IPS-18c (cell line): ENCODE results near the gene STX1B.
A peak's percentile ranks its signal among the peaks of the same experiment; 100 is the strongest.
"Not testable (repeated sequence)": the region's sequence is repeated elsewhere in the genome, so short reads cannot be mapped to it uniquely, and the experiment has no call there.

ENCODE experiments used
- H3K4me3 ChIP-seq: 2 replicates; pipeline ENCODE4 v1.7.0; 2013; ENCODE audit warnings: low read depth, mild to moderate bottlenecking, low read length, moderate library complexity; ENCODE audit not compliant: insufficient read depth
- H3K9me3 ChIP-seq: one replicate; pipeline ENCODE4 v1.6.1; 2013; ENCODE audit warnings: mild to moderate bottlenecking, low read length, moderate library complexity; ENCODE audit not compliant: control insufficient read depth, insufficient read depth

The STX1B gene

DNA sequence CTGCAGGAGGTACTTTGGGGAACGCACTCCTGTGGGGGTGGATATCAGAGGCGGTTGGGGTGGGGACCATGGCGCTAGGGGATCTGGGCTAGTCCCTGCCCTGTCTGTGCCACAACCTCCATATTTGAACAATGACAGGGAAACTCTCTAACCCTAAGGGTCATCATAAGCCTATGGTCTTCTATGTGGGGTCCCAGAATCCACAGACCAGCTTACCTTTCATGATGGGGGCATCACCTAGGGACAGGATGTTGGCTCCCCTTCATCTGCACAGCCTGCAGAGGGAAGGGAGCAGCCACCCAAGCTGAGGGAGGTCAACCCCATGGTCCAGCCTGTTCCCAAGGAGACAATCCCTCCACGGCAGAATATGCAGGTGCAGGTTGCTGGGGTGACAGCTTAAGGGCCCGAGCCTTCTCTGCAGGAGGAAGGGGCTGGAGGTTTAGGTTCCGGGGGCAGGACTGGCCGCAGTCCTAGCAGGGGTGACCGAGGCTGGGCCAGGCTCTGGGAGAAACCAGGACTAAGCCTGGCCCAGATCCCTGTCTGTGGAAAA, 59.8 kb downstream of the STX1B start:
- Histone ChIP-seq H3K9me3 (no peaks in the 10 kb centered on the region), H3K4me3 (no peak overlapping the region; the same call in 1 of the 2 replicates)

DNA sequence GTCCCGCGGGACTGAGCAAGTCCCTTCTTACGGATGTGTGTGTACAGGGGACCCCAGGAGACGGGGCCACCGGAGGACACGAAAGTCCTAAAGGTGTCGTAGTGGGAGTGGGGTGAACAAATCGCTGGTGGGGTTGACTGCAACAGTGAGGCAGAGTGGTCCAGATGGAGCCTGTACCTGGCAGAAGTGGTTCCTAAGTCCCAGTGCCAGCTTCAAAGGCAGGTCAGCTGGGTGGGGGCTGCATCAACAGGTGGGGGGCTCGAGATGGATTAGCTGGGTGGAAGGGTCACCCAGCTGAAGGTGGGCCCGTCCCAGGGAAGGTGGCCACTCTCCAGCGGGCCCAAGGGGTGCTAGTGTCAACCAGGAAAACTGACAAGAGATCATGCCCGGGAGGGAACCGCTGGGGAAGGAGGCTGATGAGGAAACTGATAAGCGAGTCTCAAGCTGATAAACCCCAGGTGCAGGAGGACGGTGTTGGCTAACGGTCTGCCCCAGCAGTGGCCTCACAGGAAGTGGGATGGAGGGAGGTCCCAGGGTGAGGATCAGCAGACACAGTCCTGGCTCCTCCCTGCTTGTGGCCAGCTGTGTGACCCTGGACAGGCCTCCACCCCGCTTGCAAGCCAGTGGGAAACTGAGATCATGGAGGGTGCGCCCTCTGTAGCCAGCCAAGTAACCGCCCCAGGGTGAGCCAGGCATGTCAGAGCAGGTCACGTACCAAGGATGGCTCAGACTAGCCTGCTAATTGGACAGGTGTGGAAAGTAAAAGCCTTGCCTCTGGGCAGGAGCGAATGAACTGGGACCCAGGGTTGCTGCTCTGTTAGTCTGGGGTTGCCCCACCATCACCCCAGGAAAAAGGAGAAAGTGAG, 60.6 kb downstream of the STX1B start:
- Histone ChIP-seq H3K4me3 (peak overlapping the region; percentile 78), H3K9me3 (no peaks in the 10 kb centered on the region)

DNA sequence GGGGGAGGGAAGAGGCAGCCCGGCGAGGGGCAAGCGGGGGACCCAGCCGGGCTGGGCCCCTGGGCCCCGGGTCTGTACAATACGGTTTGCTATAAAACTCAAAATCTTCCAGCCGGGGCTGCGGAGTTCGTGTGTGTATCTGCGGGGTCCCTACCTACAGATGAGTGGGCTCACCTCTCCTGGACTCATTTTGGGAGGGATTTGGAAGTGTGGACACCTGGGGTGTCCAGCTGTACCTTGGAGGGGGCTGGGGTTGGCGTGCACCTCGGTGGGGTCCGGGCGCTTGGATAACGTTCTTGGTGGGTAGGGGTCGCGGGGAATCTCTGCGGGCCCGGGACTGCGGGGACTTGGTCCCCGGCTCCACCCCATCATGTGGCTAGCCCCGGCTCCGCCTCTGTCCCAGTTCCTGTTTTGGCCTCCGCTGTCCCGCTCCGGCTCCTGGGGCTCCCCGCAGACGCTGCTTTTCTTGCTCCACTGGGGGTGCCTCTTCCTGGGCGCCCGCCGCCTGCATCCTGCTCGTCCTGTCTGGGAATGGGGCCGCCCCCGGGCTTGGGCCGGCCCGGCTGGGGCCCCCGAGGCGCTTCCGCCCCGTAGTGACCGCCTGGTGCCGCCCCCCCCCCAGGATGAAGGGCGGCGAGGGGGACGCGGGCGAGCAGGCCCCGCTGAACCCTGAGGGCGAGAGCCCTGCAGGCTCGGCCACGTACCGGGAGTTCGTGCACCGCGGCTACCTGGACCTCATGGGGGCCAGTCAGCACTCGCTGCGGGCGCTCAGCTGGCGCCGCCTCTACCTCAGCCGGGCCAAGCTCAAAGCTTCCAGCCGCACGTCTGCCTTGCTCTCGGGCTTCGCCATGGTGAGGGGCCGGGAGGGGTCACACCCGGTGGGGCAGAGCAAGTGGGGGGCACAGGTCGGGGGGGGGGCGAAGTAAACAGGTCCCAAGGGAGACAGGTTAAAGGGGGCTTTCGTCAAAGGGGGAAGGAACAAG, 61.5 kb downstream of the STX1B start, which contains the start of gene ORAI3:
ORAI3 (plus strand) TSS at position 402 of the 983 bp plus-strand sequence; CDS start at position 624, 222 bp downstream.
- Histone ChIP-seq H3K9me3 (no peaks in the 10 kb centered on the region), H3K4me3 (peak within 1 kb of the TSS; percentile 78)

DNA sequence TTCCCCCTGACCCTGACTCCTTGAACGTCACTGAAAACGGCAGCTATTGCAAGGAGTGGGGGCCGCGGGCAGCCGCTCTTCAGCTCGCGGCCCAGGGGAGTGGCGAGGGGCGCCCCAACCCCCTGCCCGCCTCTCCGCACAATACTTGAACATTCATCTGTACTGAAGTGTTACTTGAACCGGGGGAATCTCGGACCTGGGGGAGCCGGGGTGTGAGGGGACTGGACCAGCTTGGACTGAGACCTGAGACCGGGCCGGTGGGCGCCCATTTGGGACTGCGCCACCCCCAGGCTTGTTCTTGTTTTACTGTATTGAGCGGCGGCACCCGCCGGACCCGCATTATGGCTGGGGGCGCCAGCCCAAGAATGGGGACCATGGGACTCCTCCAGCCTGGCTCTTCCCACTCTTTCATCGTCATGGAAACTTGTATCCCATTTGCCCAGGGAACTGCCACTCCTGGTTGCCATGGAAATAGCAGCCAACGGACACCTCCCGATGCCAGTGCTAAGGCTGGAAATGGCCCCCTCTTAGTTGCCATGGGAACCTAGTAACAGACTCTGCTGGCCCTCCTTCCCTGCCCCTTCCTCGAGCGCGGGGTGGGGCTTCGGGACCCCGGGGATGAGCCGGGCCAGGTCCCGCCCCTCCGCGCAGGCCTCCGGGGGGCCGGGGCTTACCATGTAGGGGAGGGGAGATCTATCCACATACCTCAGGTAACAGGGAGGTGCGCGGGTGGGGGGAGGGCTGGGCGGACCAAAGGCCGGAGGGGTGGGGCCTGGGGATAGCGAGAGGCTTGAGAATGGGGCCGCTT, 62.4 kb downstream of the STX1B start:
- Histone ChIP-seq H3K9me3 (no peaks in the 10 kb centered on the region), H3K4me3 (peak overlapping the region; percentile 78)

DNA sequence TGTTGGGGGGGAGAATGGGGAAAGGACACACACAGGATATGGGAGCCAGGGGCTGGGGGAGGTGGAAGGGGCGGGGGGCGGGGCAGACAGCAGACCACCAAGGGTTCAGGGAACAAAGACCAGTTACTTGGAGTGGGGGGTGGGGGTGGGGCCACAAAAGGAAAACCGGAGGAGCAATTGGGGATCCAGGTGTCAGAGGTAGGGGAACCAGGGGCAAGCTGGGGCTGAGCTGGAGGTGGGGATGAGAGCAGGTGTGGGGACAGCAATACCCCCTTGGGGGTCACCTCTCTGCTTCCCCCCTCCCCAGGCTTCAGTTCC, 62.9 kb downstream of the STX1B start:
- Histone ChIP-seq H3K4me3 (peak overlapping the region; percentile 58), H3K9me3 (no peaks in the 10 kb centered on the region)

DNA sequence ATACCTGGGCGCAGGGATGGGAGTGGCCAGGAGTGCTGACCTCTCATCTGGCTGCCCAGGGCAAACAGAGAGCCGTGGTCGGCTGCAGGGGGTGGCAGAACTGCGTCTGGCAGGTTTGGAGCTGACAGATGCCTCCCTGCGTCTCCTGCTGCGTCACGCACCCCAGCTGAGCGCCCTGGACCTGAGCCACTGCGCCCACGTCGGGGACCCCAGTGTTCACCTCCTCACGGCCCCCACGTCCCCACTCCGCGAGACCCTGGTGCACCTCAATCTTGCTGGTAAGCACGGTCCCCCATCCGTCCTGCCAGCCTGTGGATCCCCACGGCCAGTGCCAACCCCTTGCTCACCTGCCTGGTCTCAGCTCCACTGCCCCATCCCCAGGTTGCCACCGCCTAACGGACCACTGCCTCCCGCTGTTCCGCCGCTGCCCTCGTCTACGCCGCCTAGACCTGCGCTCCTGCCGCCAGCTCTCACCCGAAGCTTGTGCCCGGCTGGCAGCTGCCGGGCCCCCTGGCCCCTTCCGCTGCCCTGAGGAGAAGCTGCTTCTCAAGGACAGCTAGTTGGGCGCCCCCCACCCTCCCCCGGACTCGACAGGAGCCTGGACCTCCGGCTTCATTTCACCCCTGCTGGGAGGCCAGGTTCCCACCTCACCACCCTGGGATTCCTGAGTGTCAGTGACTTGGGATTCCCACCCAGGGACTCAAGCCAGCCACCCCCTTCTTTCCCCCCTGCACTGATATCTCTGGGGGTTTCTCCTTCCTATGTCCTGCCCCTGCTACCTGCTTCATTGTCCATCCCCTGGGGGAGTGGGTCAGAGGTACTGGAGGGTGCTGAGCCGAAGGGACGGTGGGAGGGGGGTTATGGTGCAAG, 63.5 kb downstream of the STX1B start:
- Histone ChIP-seq H3K4me3 (no peak overlapping the region), H3K9me3 (no peaks in the 10 kb centered on the region)

DNA sequence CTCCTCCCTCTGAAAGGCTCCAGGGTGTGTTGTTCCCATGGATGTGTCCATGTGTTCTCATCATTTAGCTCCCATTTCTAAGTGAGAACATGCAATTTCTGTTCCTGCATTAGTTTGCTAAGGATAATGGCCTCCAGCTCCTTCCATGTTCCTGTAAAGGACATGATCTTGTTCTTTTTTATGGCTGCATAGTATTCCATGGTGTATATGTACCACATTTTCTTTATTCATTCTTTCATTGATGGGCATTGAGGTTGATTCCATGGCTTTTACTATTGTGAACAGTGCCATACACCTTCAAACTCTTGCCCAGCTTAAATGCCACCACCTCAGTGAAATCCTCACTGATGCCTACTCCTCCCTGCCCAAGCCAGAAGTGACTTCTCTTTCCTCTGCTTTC, 66.1 kb downstream of the STX1B start:
- Histone ChIP-seq H3K4me3 (no peak overlapping the region), H3K9me3 (no peaks in the 10 kb centered on the region)

DNA sequence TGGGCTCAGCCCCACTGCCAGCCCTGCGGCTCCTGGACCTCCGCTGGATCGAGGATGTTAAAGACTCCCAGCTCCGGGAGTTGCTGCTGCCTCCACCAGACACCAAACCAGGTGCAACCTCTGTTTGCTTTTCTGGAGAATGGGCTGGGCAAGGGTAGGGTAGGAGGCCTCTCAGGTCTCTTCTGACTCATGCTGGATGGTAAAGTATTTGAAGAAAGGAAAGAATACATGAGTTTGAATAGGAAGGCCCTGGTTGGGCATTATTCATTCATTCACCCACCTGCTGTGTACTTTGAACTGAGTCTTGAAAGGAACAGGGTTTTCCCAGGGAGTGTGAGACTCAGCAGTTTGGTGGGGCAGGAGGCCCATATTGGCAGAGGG, 68.0 kb downstream of the STX1B start:
- Histone ChIP-seq H3K4me3 (no peak overlapping the region), H3K9me3 (no peaks in the 10 kb centered on the region)

DNA sequence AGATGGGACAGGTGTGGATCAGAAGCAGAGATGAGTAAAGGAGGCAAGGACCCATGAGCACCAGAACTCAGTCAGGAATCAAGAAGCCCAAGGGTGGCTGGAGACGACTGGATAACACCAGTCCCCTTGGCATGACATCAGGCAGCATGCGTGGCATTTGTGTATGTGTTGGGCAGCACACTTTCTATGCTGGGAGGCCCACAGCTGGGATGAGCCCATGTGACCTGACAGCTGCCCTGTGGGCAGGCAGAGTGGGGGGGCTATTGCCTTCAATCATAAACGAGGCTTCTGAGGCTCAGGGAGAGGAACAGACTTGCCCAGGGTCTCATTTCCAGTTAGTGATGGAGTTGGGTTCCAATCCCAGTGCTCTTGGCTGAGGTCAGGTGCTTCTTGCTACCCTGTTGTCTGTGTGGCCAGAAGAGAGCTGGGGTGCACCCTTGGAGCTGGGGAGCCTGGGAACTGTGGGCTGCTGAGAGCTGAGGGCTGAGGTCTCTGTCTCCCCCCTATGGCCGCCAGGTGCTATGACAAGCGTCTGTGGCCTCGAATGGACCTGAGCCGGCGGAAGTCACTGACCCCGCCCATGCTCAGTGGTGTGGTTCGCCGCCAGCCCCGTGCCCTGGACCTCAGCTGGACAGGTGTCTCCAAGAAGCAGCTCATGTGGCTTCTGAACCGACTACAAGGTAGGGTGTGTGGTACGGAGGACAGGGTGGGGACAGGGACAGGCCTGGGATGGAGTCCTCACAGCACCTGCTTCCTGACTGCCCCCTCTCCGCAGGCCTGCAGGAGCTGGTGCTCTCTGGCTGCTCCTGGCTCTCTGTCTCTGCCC, 68.6 kb downstream of the STX1B start:
- no peaks in the 10 kb centered on the region for H3K9me3 ChIP-seq
- H3K4me3 ChIP-seq, result no peak overlapping the region

DNA sequence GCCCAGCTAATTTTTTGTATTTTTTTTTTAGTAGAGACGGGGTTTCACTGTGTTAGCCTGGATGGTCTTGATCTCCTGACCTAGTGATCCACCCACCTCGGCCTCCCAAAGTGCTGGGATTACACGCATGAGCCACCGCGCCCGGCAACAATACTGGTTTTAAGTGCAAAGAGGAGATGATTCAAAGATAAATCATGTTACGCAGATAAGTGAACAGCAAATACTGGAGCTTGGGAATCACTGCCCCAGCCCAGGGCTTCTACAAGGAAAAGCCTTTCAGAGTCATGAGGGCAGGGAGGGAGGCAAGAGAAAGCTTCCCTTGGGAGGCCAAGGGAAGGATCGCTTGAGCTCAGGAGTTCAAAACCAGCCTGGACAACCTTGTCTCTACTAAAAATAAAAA, 70.9 kb downstream of the STX1B start:
- not testable (repeated sequence) for H3K9me3 ChIP-seq, H3K4me3 ChIP-seq
